ENCODE data around the gene LAMB4.

DNA sequence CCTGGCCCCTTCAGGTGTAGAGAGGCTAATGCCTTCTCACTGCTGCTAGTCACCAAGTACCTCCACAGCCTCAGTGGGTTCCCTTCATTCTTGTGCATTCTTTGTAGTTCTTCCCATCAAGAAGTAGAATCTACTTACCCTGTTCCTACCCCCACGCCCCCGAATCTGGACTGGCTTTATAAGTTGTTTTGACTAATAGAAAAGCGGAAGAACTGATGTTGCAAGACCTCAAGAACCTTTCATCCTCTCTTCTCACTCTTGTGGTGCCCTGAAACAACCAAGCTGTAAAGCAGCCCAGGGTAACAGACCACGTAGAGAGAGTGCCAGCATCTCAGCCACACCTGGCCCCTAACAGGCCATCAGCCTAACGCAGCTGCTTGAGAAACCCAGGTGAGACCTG, 104.0 kb downstream of the LAMB4 start:
- TF ChIP-seq POLR2AphosphoS5 (IDR thresholded peaks at IDR 0.05) = no peak
- TF ChIP-seq, protein P1, sequence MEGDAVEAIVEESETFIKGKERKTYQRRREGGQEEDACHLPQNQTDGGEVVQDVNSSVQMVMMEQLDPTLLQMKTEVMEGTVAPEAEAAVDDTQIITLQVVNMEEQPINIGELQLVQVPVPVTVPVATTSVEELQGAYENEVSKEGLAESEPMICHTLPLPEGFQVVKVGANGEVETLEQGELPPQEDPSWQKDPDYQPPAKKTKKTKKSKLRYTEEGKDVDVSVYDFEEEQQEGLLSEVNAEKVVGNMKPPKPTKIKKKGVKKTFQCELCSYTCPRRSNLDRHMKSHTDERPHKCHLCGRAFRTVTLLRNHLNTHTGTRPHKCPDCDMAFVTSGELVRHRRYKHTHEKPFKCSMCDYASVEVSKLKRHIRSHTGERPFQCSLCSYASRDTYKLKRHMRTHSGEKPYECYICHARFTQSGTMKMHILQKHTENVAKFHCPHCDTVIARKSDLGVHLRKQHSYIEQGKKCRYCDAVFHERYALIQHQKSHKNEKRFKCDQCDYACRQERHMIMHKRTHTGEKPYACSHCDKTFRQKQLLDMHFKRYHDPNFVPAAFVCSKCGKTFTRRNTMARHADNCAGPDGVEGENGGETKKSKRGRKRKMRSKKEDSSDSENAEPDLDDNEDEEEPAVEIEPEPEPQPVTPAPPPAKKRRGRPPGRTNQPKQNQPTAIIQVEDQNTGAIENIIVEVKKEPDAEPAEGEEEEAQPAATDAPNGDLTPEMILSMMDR (IDR thresholded peaks at IDR 0.05 in 8 of 11, conservative IDR thresholded peaks at IDR 0.05 in 3 of 11) = no peak
- no peak for TF ChIP-seq POLR2A (IDR thresholded peaks at IDR 0.05)
